GM19043 (cell line): ENCODE results near the gene HSD17B12.

ENCODE experiments used
- ATAC-seq: cut with Tn5 transposase; IDR thresholded peaks from one replicate; pipeline ENCODE4 v1.9.1; 2021; ENCODE audit warnings: low read depth; ENCODE audit not compliant: unreplicated experiment

The HSD17B12 gene

GRCh38 chr11:43852057-43852636, 171.6 kb downstream of the HSD17B12 start:
- ATAC-seq, result peak; percentile 70

GRCh38 chr11:43853781-43854180, 173.2 kb downstream of the HSD17B12 start:
- ATAC-seq, result no peak

GRCh38 chr11:43856993-43857392, 176.5 kb downstream of the HSD17B12 start:
- ATAC-seq, result no peak

GRCh38 chr11:43861141-43861540, 180.6 kb downstream of the HSD17B12 start:
- no peak for ATAC-seq

DNA sequence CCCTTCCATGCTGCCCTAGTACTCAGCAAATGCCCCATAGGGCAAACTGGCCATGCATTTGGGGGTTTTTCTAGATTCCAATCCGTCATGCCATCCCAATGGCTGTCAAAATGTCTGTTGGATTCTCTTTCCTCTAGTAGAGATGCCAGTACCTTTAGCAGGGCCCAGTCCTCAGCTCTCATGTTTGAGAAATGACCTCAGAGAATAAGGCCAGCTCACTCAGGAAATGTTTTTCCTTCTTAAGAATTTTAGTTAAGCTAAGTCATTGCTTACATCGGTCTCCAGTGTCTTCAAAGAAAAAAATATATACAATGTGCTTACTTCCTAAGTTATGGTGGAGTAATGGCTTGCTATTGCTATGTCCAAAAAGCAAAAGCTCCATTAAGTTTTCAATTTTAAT, 186.0 kb downstream of the HSD17B12 start:
- ATAC-seq, result no peak

GRCh38 chr11:43866969-43867368, 186.4 kb downstream of the HSD17B12 start:
- ATAC-seq, result no peak

GRCh38 chr11:43868852-43869567, 188.5 kb downstream of the HSD17B12 start:
- peak; percentile 100 for ATAC-seq

DNA sequence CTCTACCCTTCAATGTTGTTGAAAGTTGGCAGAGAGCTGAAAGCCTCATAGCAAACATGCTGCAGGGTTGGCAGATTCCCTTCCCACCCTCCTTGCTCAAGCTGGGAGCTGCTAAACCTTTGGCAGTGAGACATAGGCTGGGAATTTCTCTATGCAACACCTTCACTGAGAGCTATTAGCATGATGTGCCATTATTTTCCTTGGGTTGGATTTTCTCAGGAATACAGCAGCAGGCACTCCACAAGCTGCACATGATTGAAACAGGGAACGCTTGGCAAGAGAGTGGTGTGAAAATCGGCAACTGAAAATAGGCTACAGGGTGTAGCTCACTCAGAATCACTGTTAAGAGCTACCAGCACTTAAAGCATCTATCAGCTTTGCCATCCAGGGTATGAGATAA, 190.5 kb downstream of the HSD17B12 start:
- ATAC-seq, result no peak

- no peak for ATAC-seq
Measured at GRCh38 chr11:43872995-43873394, 192.5 kb downstream of the HSD17B12 start.

GRCh38 chr11:43874078-43874477, 193.5 kb downstream of the HSD17B12 start:
- no peak for ATAC-seq

- peak; percentile 72 for ATAC-seq
Measured at GRCh38 chr11:43874738-43875137, 194.2 kb downstream of the HSD17B12 start.

GRCh38 chr11:43879789-43880639, 199.5 kb downstream of the HSD17B12 start:
- no peak for ATAC-seq

GRCh38 chr11:43880640-43881159, 200.2 kb downstream of the HSD17B12 start, which contains the start of gene ALKBH3:
ALKBH3 (plus strand) TSS chr11:43880831; CDS start chr11:43882653, 1,822 bp downstream.
- peak; percentile 99 for ATAC-seq

- ATAC-seq, result no peak
Measured at GRCh38 chr11:43892851-43893250, 212.3 kb downstream of the HSD17B12 start.

DNA sequence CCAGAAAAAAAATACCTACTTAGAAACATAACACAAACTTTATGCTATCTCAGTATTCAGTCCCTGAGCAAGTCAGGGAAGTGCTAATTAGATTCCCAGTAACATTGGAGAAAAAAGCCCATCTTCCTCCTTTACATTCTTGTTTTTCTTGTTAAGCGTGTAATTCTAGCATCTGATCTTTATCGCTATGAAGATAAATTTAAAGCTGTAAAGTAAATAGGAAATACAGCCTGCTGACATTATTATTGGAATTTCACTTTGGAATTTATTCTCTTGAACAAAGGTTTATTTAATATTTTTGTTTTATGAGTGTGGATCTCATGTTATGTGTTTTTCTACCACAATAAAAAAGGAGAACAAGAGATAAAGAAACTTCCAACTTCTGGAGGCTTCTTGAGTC, 214.0 kb downstream of the HSD17B12 start:
- no peak for ATAC-seq

DNA sequence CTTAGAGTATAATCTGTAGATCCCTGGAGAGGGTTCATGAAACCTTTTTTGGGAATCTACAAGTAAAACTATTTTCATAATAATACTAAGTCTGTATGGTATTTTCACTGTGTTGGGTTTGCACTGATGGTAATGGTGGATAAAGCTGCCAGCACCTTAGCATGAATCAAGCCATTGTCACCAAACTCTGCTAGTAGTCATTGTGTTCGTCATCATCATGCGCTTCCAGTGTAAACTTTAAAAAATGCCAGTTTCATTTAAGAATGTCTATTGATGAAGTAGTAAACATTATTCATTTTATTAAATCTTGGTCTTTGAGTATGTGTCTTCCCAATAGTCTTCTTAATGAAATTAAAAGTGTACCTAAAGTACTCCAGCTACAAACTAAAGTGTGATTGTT, 215.1 kb downstream of the HSD17B12 start:
- ATAC-seq, result no peak

DNA sequence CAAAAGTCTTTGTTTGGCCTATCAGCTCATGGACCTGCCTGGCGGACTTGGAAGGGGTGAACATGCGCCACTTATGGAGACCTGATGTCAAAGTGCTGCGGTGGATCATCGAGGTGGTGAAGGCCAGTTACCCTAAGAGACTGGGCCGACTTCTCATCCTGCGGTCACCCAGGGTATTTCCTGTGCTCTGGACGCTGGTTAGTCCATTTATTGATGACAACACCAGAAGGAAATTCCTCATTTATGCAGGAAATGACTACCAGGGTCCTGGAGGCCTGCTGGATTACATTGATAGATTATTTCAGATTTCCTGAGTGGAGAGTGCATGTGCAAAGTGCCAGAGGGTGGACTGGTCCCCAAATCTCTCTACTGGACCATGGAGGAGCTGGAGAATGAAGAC, 218.0 kb downstream of the HSD17B12 start:
- no peak for ATAC-seq

GRCh38 chr11:43899094-43899493, 218.6 kb downstream of the HSD17B12 start:
- no peak for ATAC-seq

DNA sequence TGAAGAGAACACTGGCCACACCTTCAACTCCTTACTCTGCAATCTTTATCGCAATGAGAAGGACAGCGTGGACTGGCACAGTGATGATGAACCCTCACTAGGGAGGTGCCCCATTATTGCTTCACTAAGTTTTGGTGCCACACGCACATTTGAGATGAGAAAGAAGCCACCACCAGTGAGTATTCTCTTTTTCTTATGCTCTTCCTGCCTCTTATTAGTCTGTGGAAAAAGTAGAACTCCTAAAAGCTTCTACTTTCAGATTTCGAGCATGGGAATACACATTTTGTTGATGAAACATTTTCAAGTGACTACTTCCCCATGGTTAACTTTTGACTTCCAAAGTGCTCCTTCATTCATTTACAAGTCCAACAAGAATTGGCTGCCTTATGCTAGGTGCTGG, 221.0 kb downstream of the HSD17B12 start:
- no peak for ATAC-seq

DNA sequence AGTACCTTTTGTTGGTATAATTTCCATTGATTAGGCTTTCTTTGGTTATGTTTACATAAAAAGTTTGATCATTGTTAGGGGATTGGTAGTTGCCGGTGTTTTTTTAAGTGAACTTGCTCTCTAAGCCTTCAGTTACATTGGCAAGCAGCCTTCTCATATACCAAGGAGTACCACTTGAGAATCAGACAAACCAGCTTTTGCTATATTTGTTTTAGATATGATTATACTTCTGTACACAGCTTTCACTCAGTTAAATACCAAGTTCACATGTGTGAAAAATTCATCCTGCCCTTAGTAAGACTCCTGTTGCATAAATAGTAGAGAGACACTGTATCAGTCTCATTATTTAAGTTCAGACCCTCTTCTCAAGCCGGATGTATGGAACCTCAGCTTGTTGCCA, 222.5 kb downstream of the HSD17B12 start:
- no peak for ATAC-seq

DNA sequence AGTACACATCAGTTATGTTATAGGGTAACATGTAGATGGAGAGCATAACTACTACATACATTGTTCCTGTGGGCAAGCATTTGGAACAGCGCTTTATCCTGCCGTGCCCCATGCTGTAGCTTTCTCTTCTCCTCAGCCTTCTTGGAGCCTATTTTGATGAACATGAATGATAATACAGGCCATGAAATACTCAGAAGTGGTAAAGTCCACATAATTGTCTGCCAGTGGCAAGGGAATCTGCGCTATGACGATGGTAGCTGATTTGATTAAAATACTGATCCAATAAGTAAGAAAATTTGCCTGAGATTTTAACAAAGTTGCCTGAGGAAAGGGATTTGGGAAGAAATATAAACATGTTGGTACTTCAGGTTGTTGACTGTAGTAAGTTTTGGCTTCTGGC, 223.4 kb downstream of the HSD17B12 start:
- ATAC-seq, result no peak
